Left lung (tissue), 14 donors: ENCODE measurements around the gene DOK5. TPM values are rescaled to one million over a fixed set of nuclear protein-coding genes. Genes with fewer than 3 reads are reported as not detected.

Experiments used
- ATAC-seq: fragments of 200-7000 bp; cut with Tn5 transposase; one replicate; pipeline ENCODE4 v1.9.1; 2020; ENCODE audit warnings: moderate library complexity
- DNase-seq, 4 donors: peaks; one replicate each; pipeline ENCODE4 v3.0.0-alpha.2; 2013 to 2020
- H3K27ac ChIP-seq, 2 donors: fragments of 200-600 bp; sonication (generic) in 1 of 2; one replicate each; pipeline versions ENCODE4 v1.5.0 to v1.8.0; 2020 to 2021
- H3K27me3 ChIP-seq, 2 donors: fragments of 200-600 bp; sonication (generic) in 1 of 2; one replicate each; pipeline versions ENCODE4 v1.5.0 to v1.8.0; 2020 to 2021
- H3K36me3 ChIP-seq, 2 donors: fragments of 200-600 bp; sonication (generic) in 1 of 2; one replicate each; pipeline versions ENCODE4 v1.5.0 to v1.8.0; 2020 to 2021
- H3K4me1 ChIP-seq, 2 donors: fragments of 200-600 bp; one replicate each; pipeline ENCODE4 v1.8.0; 2021
- H3K4me3 ChIP-seq, 2 donors: fragments of 200-600 bp; sonication (generic) in 1 of 2; one replicate each; pipeline versions ENCODE4 v1.5.0 to v1.8.0; 2020 to 2021; ENCODE audit warnings: mild to moderate bottlenecking in 1 of 2
- H3K9me3 ChIP-seq, 2 donors: fragments of 200-600 bp; sonication (generic) in 1 of 2; one replicate each; pipeline versions ENCODE4 v1.5.0 to v1.8.0; 2020 to 2021
- CTCF ChIP-seq, 2 donors: fragments of 200-600 bp; sonication (generic) in 1 of 2; IDR thresholded peaks; one replicate each; pipeline versions ENCODE4 v1.5.0 to v1.8.0; 2021; ENCODE audit warnings: antibody characterized with exemption in 2 of 2
- intact Hi-C, 2 donors: fragments of 100-400 bp; cut with DNase I; formaldehyde crosslinking; loops; one replicate each; pipeline versions ENCODE4 v1.11.2 to v1.14.2; 2022
- long read RNA-seq, 12 donors: library from polyadenylated mRNA in 2 of 12; unstranded in 2 of 12; transcript quantifications; one replicate each; pipeline ENCODE4 v2.0.0 and lab custom pipeline, GENCODE V29; 2019 to 2026
- polyA plus RNA-seq, 6 donors: library from polyadenylated mRNA; unstranded; fragments of 120-200 nt; gene quantifications; one replicate each; pipeline ENCODE4 v1.2.1, GENCODE V29; 2013; ENCODE audit not compliant: insufficient read length in 6 of 6
- total RNA-seq, 2 donors: library from RNA; stranded (reverse); fragmentation: NEBNext Ultra II Directional; extraction: Animal tissue kit (Norgen Biotek cat#: 25700); gene quantifications; one replicate each; pipeline ENCODE4 v1.2.1, GENCODE V29; 2021
- donor health status: DM: no; HTN: yes; CAD: no.
- donor health status: DM: no; HTN: no; CAD: no.

The DOK5 gene
- total RNA-seq (1 to 10 TPM in 1 of 2 donors, under 1 TPM in 1; 0.92 to 2.6 TPM), polyA plus RNA-seq (1 to 10 TPM; 1.8 to 3.6 (median 2.4) TPM)
- long read RNA-seq, donor 1, partial matches to known transcripts, result 0 of 1 reads
- long read RNA-seq, donor 1, other reads (novel, unspliced or antisense), result 0 of 1 reads
- long read RNA-seq, donor 2, partial matches to known transcripts, result 0 of 2 reads
- long read RNA-seq, donor 2, other reads (novel, unspliced or antisense), result 0 of 2 reads
- long read RNA-seq, donor 3, partial matches to known transcripts, result 0 of 1 reads
- long read RNA-seq, donor 3, other reads (novel, unspliced or antisense), result 0 of 1 reads
- long read RNA-seq, donor 4, partial matches to known transcripts, result 1 of 3 reads
- long read RNA-seq, donor 4, other reads (novel, unspliced or antisense), result 0 of 3 reads
- long read RNA-seq, donor 5, result 0 reads
- long read RNA-seq, donor 6, result 0 reads
- long read RNA-seq, donor 7, result 0 reads
- long read RNA-seq, donor 8, partial matches to known transcripts, result 0 of 2 reads
- long read RNA-seq, donor 8, other reads (novel, unspliced or antisense), result 0 of 2 reads
- long read RNA-seq, donor 9, result 0 reads
- long read RNA-seq, donor 10, result 0 reads
- long read RNA-seq, donor 11, transcript DOK5-201 (8 exons, 1,963 nt), result major isoform, 25 of 28 reads
- long read RNA-seq, donor 11, partial matches to known transcripts, result 0 of 28 reads
- long read RNA-seq, donor 11, other reads (novel, unspliced or antisense), result 0 of 28 reads
- long read RNA-seq, donor 12, result 0 reads

- DNase-seq (peak; percentile 39 to 80 (median 76)), ATAC-seq (peak; percentile 91)
- H3K4me1 ChIP-seq, result peaks cover 0 to 13% of the 10 kb centered on the region in 2 donors
- H3K27me3 ChIP-seq, result peaks cover 29 to 76% of the 10 kb centered on the region in 2 donors
- H3K4me3 ChIP-seq, result peak within 1 kb of the TSS; percentile 32 to 34
- intact Hi-C loops, result no loop called here
- TF ChIP-seq CTCF (IDR thresholded peaks at IDR 0.05), result no peak
- no peaks in the 10 kb centered on the region for H3K36me3 ChIP-seq
- no peak within 1 kb of the TSS for H3K27ac ChIP-seq
- H3K9me3 ChIP-seq, result no peaks in the 10 kb centered on the region
Measured at GRCh38 chr20:54475334-54476168, at the start of gene DOK5. Gene DOK5 (plus strand): TSS chr20:54475593. CDS start chr20:54475947, 354 bp downstream.

GRCh38 chr20:54429364-54429763, 46.0 kb upstream of the DOK5 start:
- intact Hi-C loops, result no loop called here
- no peaks in the 10 kb centered on the region for H3K27me3 ChIP-seq
- TF ChIP-seq CTCF (IDR thresholded peaks at IDR 0.05), result no peak
- no peak overlapping the region for H3K27ac ChIP-seq
- no peak overlapping the region for H3K4me3 ChIP-seq
- no peaks in the 10 kb centered on the region for H3K36me3 ChIP-seq
- H3K4me1 ChIP-seq, result no peaks in the 10 kb centered on the region
- peaks cover 0 to 6% of the 10 kb centered on the region in 2 donors for H3K9me3 ChIP-seq
- DNase-seq (peak in 1 of 4 donors; percentile 40), ATAC-seq (peak; percentile 85)

GRCh38 chr20:54431156-54431944, 44.0 kb upstream of the DOK5 start:
- Histone ChIP-seq H3K27me3 (no peaks in the 10 kb centered on the region), H3K27ac (no peak overlapping the region), H3K36me3 (no peaks in the 10 kb centered on the region), H3K4me3 (no peak overlapping the region), H3K4me1 (peaks cover 0 to 4% of the 10 kb centered on the region in 2 donors), H3K9me3 (no peaks in the 10 kb centered on the region)
- intact Hi-C loops, result no loop called here
- DNase-seq (no peak), ATAC-seq (peak; percentile 18)
- no peak for TF ChIP-seq CTCF (IDR thresholded peaks at IDR 0.05)

GRCh38 chr20:54432966-54433365, 42.4 kb upstream of the DOK5 start:
- Histone ChIP-seq H3K36me3 (no peaks in the 10 kb centered on the region), H3K4me3 (no peak overlapping the region), H3K27me3 (no peaks in the 10 kb centered on the region), H3K9me3 (no peaks in the 10 kb centered on the region), H3K27ac (no peak overlapping the region), H3K4me1 (peaks cover 0 to 4% of the 10 kb centered on the region in 2 donors)
- ATAC-seq (no peak), DNase-seq (no peak)
- TF ChIP-seq CTCF (IDR thresholded peaks at IDR 0.05), result no peak
- intact Hi-C loops, result no loop called here
